ENCODE measurements around the gene PTBP1. TPM values are rescaled to one million over a fixed set of nuclear protein-coding genes. Genes with fewer than 3 reads are reported as not detected.

The PTBP1 gene
- total RNA-seq: 100 to 1,000 TPM in 5 of 6 donors, 10 to 100 TPM in 1; 83.3 to 160 (median 130) TPM
- 100 to 1,000 TPM in 1 of 2 donors, 10 to 100 TPM in 1; 90.7 to 104 TPM for polyA plus RNA-seq

DNA sequence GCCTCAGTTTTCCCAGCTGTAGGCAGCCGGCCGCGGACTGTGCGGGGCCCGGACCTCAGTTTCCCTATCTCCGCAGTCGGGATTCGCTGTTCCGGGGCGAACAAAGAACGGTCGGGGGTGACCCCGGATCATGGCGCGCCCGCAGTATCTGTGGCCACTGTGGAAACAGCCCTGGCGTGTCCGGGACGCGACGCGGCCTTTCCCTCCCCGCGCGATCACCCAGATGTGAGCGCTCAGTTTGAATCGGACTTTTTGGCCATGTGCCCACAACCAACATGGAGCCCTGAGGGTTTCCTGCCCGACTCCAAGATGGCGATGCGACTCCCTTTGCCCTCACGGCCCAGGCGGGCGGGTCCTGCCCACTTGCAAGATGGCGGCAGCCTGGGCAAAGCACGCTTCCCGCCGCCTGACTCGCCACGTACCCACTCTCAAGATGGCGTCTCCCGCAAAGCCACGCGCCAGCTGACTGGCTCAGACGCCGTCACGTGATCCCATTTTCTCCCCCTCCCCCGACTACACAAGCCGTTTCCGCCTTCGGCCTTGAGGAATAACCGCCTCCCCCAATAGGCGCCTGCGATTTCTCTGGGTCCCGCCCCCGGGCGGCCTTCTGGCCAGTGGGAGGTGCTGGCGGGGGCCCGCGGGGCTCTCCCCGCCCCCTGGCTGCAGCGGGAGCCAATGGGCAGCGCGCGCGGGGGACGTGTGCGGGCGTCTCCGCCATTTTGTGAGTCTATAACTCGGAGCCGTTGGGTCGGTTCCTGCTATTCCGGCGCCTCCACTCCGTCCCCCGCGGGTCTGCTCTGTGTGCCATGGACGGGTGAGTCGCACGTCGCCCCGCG lies at the start of gene PTBP1:
Gene PTBP1, plus strand, starts transcription at position 761 of the 836 bp plus-strand sequence. Its CDS starts 46 bp downstream, at position 807.
- intact Hi-C loops (cut with DNase I): no loop called here
- H3K4me1 ChIP-seq: peaks cover 25 to 30% (median 27%) of the 10 kb centered on the region in 3 donors
- H3K27ac ChIP-seq: peak within 1 kb of the TSS; percentile 83 to 98 (median 96)
- TF ChIP-seq, protein P1, sequence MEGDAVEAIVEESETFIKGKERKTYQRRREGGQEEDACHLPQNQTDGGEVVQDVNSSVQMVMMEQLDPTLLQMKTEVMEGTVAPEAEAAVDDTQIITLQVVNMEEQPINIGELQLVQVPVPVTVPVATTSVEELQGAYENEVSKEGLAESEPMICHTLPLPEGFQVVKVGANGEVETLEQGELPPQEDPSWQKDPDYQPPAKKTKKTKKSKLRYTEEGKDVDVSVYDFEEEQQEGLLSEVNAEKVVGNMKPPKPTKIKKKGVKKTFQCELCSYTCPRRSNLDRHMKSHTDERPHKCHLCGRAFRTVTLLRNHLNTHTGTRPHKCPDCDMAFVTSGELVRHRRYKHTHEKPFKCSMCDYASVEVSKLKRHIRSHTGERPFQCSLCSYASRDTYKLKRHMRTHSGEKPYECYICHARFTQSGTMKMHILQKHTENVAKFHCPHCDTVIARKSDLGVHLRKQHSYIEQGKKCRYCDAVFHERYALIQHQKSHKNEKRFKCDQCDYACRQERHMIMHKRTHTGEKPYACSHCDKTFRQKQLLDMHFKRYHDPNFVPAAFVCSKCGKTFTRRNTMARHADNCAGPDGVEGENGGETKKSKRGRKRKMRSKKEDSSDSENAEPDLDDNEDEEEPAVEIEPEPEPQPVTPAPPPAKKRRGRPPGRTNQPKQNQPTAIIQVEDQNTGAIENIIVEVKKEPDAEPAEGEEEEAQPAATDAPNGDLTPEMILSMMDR (IDR thresholded peaks at IDR 0.05): no peak
- peak; percentile 97 for FAIRE-seq
- no peaks in the 10 kb centered on the region for H3K36me3 ChIP-seq
- peak; percentile 97 to 100 (median 100) for DNase-seq
- no peaks in the 10 kb centered on the region for H3K27me3 ChIP-seq
- peak; percentile 83 to 88 (median 84) for ATAC-seq
- no peaks in the 10 kb centered on the region for H3K9me3 ChIP-seq
- 0 to 1% methylated on average over 81 to 83 of the region's 83 CpGs for WGBS, 2 donors
- peak within 1 kb of the TSS; percentile 82 to 95 (median 90) for H3K4me3 ChIP-seq

DNA sequence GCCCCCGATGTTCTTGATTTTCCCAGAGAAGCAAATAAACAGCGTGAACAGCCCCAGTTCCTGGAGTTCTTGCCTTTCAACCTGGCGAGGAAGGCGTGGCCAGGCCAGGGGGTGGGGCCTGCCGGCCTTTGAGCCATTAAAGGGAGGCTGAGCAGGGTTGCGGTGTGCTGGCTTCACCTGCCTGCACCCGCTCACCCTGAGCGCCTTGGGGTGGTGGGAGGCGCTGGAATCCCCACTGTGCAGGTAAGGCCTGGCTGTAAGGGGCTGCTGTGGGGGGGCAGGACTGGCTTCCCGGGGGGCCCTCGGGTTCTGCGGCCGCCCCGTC lies 49.0 kb upstream of the PTBP1 start:
- 81 to 82% methylated on average over 12 to 14 of the region's 14 CpGs for WGBS, 2 donors
- H3K27ac ChIP-seq: no peak overlapping the region

DNA sequence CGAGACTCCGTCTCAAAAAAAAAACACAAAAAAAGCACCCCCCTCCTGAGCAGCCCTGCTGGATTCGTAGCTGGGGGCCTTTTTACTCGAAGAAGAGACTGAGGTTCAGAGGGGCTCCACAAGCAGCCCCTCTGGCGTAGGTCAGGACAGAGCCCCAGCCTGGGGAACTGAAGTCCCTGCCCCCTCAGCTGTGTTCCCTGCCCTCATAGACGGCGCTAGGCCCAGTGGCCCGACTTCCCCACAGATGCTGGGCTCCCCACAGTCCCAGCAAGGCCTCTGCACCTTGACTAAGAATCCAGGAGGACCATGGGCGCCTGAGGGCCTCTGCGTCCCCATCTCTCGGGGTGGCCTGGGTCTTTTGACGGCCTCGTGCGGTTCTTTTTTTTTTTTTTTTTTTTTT lies 47.4 kb upstream of the PTBP1 start:
- H3K4me3 ChIP-seq: no peak overlapping the region
- no peaks in the 10 kb centered on the region for H3K4me1 ChIP-seq
- no peak for FAIRE-seq
- no peaks in the 10 kb centered on the region for H3K9me3 ChIP-seq
- no peaks in the 10 kb centered on the region for H3K36me3 ChIP-seq
- no peak overlapping the region for H3K27ac ChIP-seq
- no peak for DNase-seq
- H3K27me3 ChIP-seq: no peaks in the 10 kb centered on the region
- TF ChIP-seq, protein P1 (IDR thresholded peaks at IDR 0.05): no peak
- ATAC-seq: no peak
- 78 to 92% methylated on average over 14 of the region's 14 CpGs for WGBS, 2 donors
- intact Hi-C loops (cut with DNase I): no loop called here

More for the DNA sequence above, 49.0 kb upstream of the PTBP1 start:
- DNase-seq: no peak
- TF ChIP-seq, protein P1 (IDR thresholded peaks at IDR 0.05): no peak
- Histone ChIP-seq H3K27me3 (no peaks in the 10 kb centered on the region), H3K4me1 (no peaks in the 10 kb centered on the region), H3K4me3 (no peak overlapping the region), H3K9me3 (no peaks in the 10 kb centered on the region), H3K36me3 (no peaks in the 10 kb centered on the region)
- no peak for ATAC-seq
- no peak for FAIRE-seq
- intact Hi-C loops (cut with DNase I): no loop called here

DNA sequence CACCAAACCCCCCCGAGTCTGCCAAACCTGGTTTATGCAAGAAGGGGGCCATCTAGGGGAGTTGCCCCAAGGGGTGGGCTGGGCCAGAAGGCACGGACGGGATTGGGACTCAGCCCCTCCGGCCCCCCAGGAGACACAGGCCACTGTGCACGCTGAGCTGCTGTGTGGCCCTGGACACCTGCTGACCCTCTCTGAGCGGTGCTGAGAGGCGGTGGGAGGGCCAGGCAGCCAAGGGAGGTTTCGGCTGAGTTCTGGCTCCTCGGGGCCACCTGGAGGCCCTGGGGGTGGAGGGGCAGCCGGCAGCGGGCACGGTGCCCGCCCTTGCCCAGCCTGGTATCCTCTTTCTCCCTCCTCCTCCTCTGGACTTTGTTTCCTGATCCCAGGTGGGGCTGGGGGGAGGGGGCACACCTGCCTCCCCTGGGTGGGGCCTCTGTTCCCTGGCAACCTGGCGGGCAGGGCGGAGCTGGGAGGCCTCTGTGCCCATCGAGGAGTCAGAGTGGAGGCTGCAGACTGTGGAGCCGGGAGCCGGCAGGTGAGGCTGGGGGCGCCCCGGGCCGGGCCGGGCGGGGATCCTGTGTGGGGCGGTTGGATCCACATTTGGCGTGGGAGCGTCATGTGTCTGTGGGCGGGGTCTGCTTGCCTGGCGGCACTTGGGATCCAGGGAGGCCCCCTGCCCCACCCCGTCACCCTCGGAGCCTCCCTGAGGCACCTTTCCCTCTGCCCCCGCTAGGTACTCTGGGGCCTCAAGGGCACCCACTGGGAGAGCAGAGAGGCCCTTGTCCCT lies 46.4 kb upstream of the PTBP1 start, which contains the start of gene MISP:
Gene MISP, plus strand, starts transcription at position 473 of the 784 bp plus-strand sequence. CDS start 5,835 bp downstream, outside the sequence.
- Histone ChIP-seq H3K9me3 (no peaks in the 10 kb centered on the region), H3K27ac (no peak within 1 kb of the TSS), H3K27me3 (no peaks in the 10 kb centered on the region), H3K4me1 (no peaks in the 10 kb centered on the region), H3K36me3 (no peaks in the 10 kb centered on the region), H3K4me3 (peak within 1 kb of the TSS in 2 of 4 donors; percentile 11 to 20)
- FAIRE-seq: no peak
- peak; percentile 35 to 74 (median 51) for DNase-seq
- peak; percentile 72 to 78 (median 77) for ATAC-seq
- 37 to 39% methylated on average over 26 to 31 of the region's 31 CpGs for WGBS, 2 donors
- TF ChIP-seq, protein P1 (IDR thresholded peaks at IDR 0.05): no peak
- intact Hi-C loops (cut with DNase I): no loop called here

Data from pancreas (tissue), 10 donors.